ENCODE results near the gene KLHL30.

DNA sequence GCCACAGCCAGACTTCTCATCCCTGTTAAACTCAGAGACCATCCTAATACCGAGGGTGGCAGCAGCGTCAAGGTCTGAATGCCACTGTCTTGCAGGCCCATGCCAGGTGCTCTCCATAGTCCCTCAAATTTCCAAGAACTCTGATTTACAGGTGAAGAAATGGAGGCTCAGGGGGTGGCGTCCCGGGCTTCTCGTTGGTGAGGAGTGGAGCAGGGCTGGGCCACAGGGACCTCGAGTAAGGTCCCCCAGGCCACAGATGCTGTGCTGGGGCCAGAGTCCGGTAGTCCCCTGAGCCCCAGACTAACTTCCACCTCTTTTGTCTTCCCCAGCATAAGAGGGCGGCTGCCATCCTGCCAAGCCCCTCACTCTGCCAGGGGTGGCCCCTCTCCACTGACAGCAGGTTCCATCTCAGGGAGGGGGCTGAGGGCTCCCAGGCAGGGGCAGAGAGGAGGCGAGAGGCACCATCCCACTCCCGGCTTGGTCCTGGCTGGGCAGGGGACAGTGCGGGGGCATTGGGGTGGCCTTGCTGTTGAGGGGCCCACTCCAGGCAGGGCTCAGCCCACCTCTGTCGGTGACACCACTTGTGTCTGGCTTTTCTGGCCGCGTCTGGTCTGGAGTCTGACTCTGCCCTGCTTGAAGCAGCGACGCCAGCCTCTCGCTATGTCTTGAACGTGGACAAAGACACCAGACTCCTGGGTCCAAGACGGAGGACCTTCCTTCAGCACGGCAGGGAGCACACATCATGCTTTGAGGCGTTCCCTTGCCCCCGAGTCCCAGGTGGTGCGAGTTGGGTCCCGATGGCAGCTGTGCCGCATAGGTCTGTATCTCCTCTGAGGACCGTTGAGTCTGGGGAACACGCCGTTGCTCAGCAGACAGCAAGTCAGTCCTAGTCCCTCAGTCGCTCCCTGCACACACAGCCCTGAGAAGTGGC, 15.9 kb upstream of the KLHL30 start:
- TF ChIP-seq, protein P1, sequence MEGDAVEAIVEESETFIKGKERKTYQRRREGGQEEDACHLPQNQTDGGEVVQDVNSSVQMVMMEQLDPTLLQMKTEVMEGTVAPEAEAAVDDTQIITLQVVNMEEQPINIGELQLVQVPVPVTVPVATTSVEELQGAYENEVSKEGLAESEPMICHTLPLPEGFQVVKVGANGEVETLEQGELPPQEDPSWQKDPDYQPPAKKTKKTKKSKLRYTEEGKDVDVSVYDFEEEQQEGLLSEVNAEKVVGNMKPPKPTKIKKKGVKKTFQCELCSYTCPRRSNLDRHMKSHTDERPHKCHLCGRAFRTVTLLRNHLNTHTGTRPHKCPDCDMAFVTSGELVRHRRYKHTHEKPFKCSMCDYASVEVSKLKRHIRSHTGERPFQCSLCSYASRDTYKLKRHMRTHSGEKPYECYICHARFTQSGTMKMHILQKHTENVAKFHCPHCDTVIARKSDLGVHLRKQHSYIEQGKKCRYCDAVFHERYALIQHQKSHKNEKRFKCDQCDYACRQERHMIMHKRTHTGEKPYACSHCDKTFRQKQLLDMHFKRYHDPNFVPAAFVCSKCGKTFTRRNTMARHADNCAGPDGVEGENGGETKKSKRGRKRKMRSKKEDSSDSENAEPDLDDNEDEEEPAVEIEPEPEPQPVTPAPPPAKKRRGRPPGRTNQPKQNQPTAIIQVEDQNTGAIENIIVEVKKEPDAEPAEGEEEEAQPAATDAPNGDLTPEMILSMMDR (IDR thresholded peaks at IDR 0.05; ENCODE audit: low read length), result no peak
- no peak for TF ChIP-seq EZH2 (optimal IDR thresholded peaks at IDR 0.05; ENCODE audit: low read depth, low read length)
- no peak for TF ChIP-seq EZH2phosphoT487 (IDR thresholded peaks at IDR 0.05; ENCODE audit: low read length)
